Measurements from ENCODE around the gene MYO9A. TPM values are rescaled to one million over a fixed set of nuclear protein-coding genes. Genes with fewer than 3 reads are reported as not detected.
"Not testable (repeated sequence)": the region's sequence is repeated elsewhere in the genome, so short reads cannot be mapped to it uniquely, and the experiment has no call there.

MYO9A gene
- total and polyA plus RNA-seq, 5 experiments from 2014 or later = 11.7 to 45.2 (median 13.3) TPM

- Mint-ChIP-seq H3K36me3 (peaks cover 0 to 75% (median 49%) of the 10 kb centered on the region in 3 donors), H3K27ac (peak overlapping the region in 1 of 10 donors; percentile 52), H3K4me1 (no peaks in the 10 kb centered on the region), H3K4me3 (no peak overlapping the region), H3K27me3 (no peaks in the 10 kb centered on the region), H3K9me3 (no peaks in the 10 kb centered on the region)
- no peak for DNase-seq
- no peak for ATAC-seq
- POLR2A ChIA-PET = no interaction called here
These were observed 226.9 kb downstream of the MYO9A start for GRCh38 chr15:71891026-71891425.

- DNase-seq (no peak), ATAC-seq (no peak)
- Mint-ChIP-seq H3K27ac (peak overlapping the region in 1 of 10 donors; percentile 0), H3K9me3 (no peaks in the 10 kb centered on the region), H3K36me3 (peaks cover 0 to 83% (median 51%) of the 10 kb centered on the region in 3 donors), H3K4me3 (no peak overlapping the region), H3K4me1 (no peaks in the 10 kb centered on the region), H3K27me3 (no peaks in the 10 kb centered on the region)
- POLR2A ChIA-PET = no interaction called here
These were observed 228.0 kb downstream of the MYO9A start for GRCh38 chr15:71889947-71890346.

GRCh38 chr15:71889385-71889784 lies 228.6 kb downstream of the MYO9A start:
- Mint-ChIP-seq H3K36me3 (peaks cover 0 to 84% (median 51%) of the 10 kb centered on the region in 3 donors), H3K27me3 (no peaks in the 10 kb centered on the region), H3K27ac (no peak overlapping the region), H3K4me1 (no peaks in the 10 kb centered on the region), H3K9me3 (no peaks in the 10 kb centered on the region), H3K4me3 (no peak overlapping the region)
- DNase-seq (no peak), ATAC-seq (no peak)
- POLR2A ChIA-PET = no interaction called here

- DNase-seq (no peak), ATAC-seq (no peak)
- Mint-ChIP-seq H3K4me3 (no peak overlapping the region), H3K36me3 (peaks cover 0 to 83% (median 52%) of the 10 kb centered on the region in 3 donors), H3K27me3 (no peaks in the 10 kb centered on the region), H3K27ac (peak overlapping the region in 1 of 10 donors; percentile 36), H3K4me1 (no peaks in the 10 kb centered on the region), H3K9me3 (no peaks in the 10 kb centered on the region)
- POLR2A ChIA-PET = no interaction called here
These were observed 229.2 kb downstream of the MYO9A start for GRCh38 chr15:71888797-71889196.

- Mint-ChIP-seq H3K9me3 (no peaks in the 10 kb centered on the region), H3K36me3 (peaks cover 0 to 69% (median 45%) of the 10 kb centered on the region in 3 donors), H3K4me3 (no peak overlapping the region), H3K27me3 (no peaks in the 10 kb centered on the region), H3K27ac (no peak overlapping the region), H3K4me1 (no peaks in the 10 kb centered on the region)
- POLR2A ChIA-PET = no interaction called here
- no peak for DNase-seq
- no peak for ATAC-seq
These were observed 232.6 kb downstream of the MYO9A start for GRCh38 chr15:71885390-71885789.

GRCh38 chr15:71883447-71883846 lies 234.5 kb downstream of the MYO9A start:
- POLR2A ChIA-PET = no interaction called here
- H3K36me3 Mint-ChIP-seq = peaks cover 9 to 76% (median 55%) of the 10 kb centered on the region in 3 donors

GRCh38 chr15:71880276-71880675 lies 237.7 kb downstream of the MYO9A start:
- no peaks in the 10 kb centered on the region for H3K9me3 Mint-ChIP-seq
- no peak overlapping the region for H3K4me3 Mint-ChIP-seq
- H3K4me1 Mint-ChIP-seq = no peaks in the 10 kb centered on the region
- no peak overlapping the region for H3K27ac Mint-ChIP-seq
- H3K27me3 Mint-ChIP-seq = no peaks in the 10 kb centered on the region
- POLR2A ChIA-PET = no interaction called here
- H3K36me3 Mint-ChIP-seq = peaks cover 9 to 69% (median 47%) of the 10 kb centered on the region in 3 donors
- ATAC-seq = no peak
- no peak for DNase-seq

More at GRCh38 chr15:71883447-71883846, 234.5 kb downstream of the MYO9A start:
- ATAC-seq (no peak), DNase-seq (no peak)
- H3K4me1 Mint-ChIP-seq = no peaks in the 10 kb centered on the region
- H3K27me3 Mint-ChIP-seq = no peaks in the 10 kb centered on the region
- no peaks in the 10 kb centered on the region for H3K9me3 Mint-ChIP-seq
- H3K27ac Mint-ChIP-seq = peak overlapping the region in 1 of 10 donors; percentile 13
- H3K4me3 Mint-ChIP-seq = no peak overlapping the region

GRCh38 chr15:71874245-71874644 lies 243.7 kb downstream of the MYO9A start:
- Mint-ChIP-seq H3K36me3 (peaks cover 2 to 53% (median 28%) of the 10 kb centered on the region in 3 donors), H3K4me1 (no peaks in the 10 kb centered on the region), H3K4me3 (no peak overlapping the region), H3K27ac (peak overlapping the region in 1 of 10 donors; percentile 59), H3K9me3 (no peaks in the 10 kb centered on the region), H3K27me3 (no peaks in the 10 kb centered on the region)
- ATAC-seq = no peak
- POLR2A ChIA-PET = no interaction called here
- DNase-seq = no peak

GRCh38 chr15:71858232-71858631 lies 259.7 kb downstream of the MYO9A start:
- H3K36me3 Mint-ChIP-seq = peaks cover 16 to 64% (median 45%) of the 10 kb centered on the region in 3 donors
- DNase-seq, H3K4me1 Mint-ChIP-seq, H3K4me3 Mint-ChIP-seq, H3K27ac Mint-ChIP-seq, H3K9me3 Mint-ChIP-seq, ATAC-seq, H3K27me3 Mint-ChIP-seq, POLR2A ChIA-PET: not testable (repeated sequence)

GRCh38 chr15:71853543-71853942 lies 264.4 kb downstream of the MYO9A start:
- Mint-ChIP-seq H3K27me3 (no peaks in the 10 kb centered on the region), H3K36me3 (peaks cover 0 to 77% (median 39%) of the 10 kb centered on the region in 3 donors), H3K27ac (no peak overlapping the region), H3K4me1 (no peaks in the 10 kb centered on the region), H3K4me3 (no peak overlapping the region), H3K9me3 (no peaks in the 10 kb centered on the region)
- ATAC-seq (no peak), DNase-seq (no peak)
- POLR2A ChIA-PET = no interaction called here

GRCh38 chr15:71844916-71845315 lies 273.0 kb downstream of the MYO9A start:
- ATAC-seq (no peak), DNase-seq (no peak)
- POLR2A ChIA-PET = no interaction called here
- H3K9me3 Mint-ChIP-seq = no peaks in the 10 kb centered on the region
- peaks cover 0 to 5% (median 2%) of the 10 kb centered on the region in 4 donors for H3K4me1 Mint-ChIP-seq
- H3K36me3 Mint-ChIP-seq = peaks cover 5 to 62% (median 43%) of the 10 kb centered on the region in 3 donors
- no peak overlapping the region for H3K27ac Mint-ChIP-seq
- no peak overlapping the region for H3K4me3 Mint-ChIP-seq
- H3K27me3 Mint-ChIP-seq = no peaks in the 10 kb centered on the region

GRCh38 chr15:71841563-71841962 lies 276.4 kb downstream of the MYO9A start:
- Mint-ChIP-seq H3K27ac (no peak overlapping the region), H3K4me3 (no peak overlapping the region), H3K36me3 (peaks cover 5 to 38% (median 29%) of the 10 kb centered on the region in 3 donors), H3K9me3 (no peaks in the 10 kb centered on the region), H3K4me1 (peaks cover 10 to 22% (median 14%) of the 10 kb centered on the region in 4 donors), H3K27me3 (no peaks in the 10 kb centered on the region)
- POLR2A ChIA-PET = no interaction called here
- DNase-seq = no peak
- no peak for ATAC-seq

GRCh38 chr15:71830981-71831380 lies 287.0 kb downstream of the MYO9A start:
- Mint-ChIP-seq H3K27ac (no peak overlapping the region), H3K9me3 (peaks cover 0 to 8% (median 0%) of the 10 kb centered on the region in 9 donors), H3K4me1 (peaks cover 0 to 2% (median 0%) of the 10 kb centered on the region in 4 donors), H3K4me3 (no peak overlapping the region), H3K27me3 (no peaks in the 10 kb centered on the region), H3K36me3 (peaks cover 44 to 74% (median 58%) of the 10 kb centered on the region in 3 donors)
- POLR2A ChIA-PET = no interaction called here
- no peak for ATAC-seq
- no peak for DNase-seq

GRCh38 chr15:71826196-71826595 lies 291.8 kb downstream of the MYO9A start:
- Mint-ChIP-seq H3K27me3 (no peaks in the 10 kb centered on the region), H3K4me3 (no peak overlapping the region), H3K4me1 (peaks cover 0 to 2% (median 0%) of the 10 kb centered on the region in 4 donors), H3K27ac (no peak overlapping the region), H3K9me3 (peaks cover 10 to 55% (median 23%) of the 10 kb centered on the region in 9 donors), H3K36me3 (peaks cover 72 to 88% (median 87%) of the 10 kb centered on the region in 3 donors)
- POLR2A ChIA-PET = no interaction called here
- ATAC-seq (no peak), DNase-seq (no peak)
